Prostate gland (tissue), 2 donors: ENCODE measurements around the gene MAD1L1.
"Not testable (repeated sequence)": the region's sequence is repeated elsewhere in the genome, so short reads cannot be mapped to it uniquely, and the experiment has no call there.

Source experiments
- POLR2A ChIP-seq: fragments of 450-650 bp; IDR thresholded peaks from one replicate; pipeline ENCODE4 v1.6.1; 2016; ENCODE audit warnings: antibody characterized with exemption, mild to moderate bottlenecking
- POLR2AphosphoS5 ChIP-seq: sonication (generic); formaldehyde crosslinking; IDR thresholded peaks from one replicate; pipeline ENCODE4 v1.6.1; 2017; ENCODE audit warnings: antibody characterized with exemption
- TF ChIP-seq, protein P1 (sequence below), 4 experiments: fragments of 200-600 bp in 2 of 4; fragments of 450-650 bp in 2 of 4; sonication (generic) in 2 of 4; IDR thresholded peaks; 1 replicate in 3 of 4; 2 replicates in 1 of 4; pipeline ENCODE4 v1.5.1; 2016 to 2019; ENCODE audit warnings: antibody characterized with exemption in 4 of 4, mild to moderate bottlenecking in 2 of 4, moderate library complexity in 2 of 4

DNA sequence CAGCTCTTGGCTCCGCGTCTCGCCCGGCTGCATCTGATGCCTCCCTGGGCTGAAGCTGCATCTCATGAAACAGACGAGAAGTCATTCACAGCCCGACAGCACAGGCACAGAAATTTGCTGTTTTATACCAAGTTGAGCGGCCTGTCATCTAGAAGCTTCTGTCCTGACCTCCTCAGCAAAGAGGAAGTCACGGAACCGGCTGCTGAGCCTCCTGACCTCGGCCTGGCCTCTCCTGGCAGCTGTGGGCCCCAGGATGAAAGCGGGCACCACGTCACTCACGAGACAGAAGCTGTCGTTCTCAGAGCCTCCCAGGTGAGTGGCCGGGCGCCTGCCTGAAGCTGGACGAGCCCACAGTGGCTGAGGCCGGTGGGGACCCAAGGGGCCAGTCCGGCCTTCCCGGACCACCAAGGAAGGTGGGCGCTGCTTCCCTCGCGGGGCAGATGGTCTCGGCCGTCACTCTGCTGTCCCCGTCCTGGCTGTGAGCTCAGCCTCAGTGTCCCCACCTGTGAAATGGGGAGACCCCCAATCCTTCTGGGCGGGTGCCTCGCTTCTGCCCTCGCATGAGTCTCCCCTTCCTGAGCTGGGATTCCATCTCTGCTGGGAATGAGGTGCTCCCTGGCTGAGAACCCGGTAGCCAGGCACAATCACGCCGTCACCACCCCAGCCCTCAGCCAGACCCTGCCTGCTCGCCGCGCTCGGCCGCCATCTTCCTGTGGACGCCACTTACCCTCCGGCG lies 391.3 kb downstream of the MAD1L1 start:
- TF ChIP-seq, protein P1, sequence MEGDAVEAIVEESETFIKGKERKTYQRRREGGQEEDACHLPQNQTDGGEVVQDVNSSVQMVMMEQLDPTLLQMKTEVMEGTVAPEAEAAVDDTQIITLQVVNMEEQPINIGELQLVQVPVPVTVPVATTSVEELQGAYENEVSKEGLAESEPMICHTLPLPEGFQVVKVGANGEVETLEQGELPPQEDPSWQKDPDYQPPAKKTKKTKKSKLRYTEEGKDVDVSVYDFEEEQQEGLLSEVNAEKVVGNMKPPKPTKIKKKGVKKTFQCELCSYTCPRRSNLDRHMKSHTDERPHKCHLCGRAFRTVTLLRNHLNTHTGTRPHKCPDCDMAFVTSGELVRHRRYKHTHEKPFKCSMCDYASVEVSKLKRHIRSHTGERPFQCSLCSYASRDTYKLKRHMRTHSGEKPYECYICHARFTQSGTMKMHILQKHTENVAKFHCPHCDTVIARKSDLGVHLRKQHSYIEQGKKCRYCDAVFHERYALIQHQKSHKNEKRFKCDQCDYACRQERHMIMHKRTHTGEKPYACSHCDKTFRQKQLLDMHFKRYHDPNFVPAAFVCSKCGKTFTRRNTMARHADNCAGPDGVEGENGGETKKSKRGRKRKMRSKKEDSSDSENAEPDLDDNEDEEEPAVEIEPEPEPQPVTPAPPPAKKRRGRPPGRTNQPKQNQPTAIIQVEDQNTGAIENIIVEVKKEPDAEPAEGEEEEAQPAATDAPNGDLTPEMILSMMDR (IDR thresholded peaks at IDR 0.05), result not testable (repeated sequence)
- not testable (repeated sequence) for TF ChIP-seq POLR2A, POLR2AphosphoS5
